Hindlimb muscle (tissue), 1 donor: ENCODE measurements around the gene JPH2. TPM values are rescaled to one million over a fixed set of nuclear protein-coding genes. Genes with fewer than 3 reads are reported as not detected.
"Not testable (repeated sequence)": the region's sequence is repeated elsewhere in the genome, so short reads cannot be mapped to it uniquely, and the experiment has no call there.

Source experiments
- DNase-seq: peaks from one replicate; pipeline ENCODE4 v3.0.0-alpha.2; 2013
- polyA plus RNA-seq: library from polyadenylated mRNA; unstranded; fragments of 120-200 nt; gene quantifications from one replicate; pipeline ENCODE4 v1.2.1, GENCODE V29; 2013; ENCODE audit not compliant: insufficient read length

The JPH2 gene
- polyA plus RNA-seq, 1 donor: 127 TPM

- no peak for DNase-seq
These were observed 29.9 kb downstream of the JPH2 start for GRCh38 chr20:44157061-44157460.

- DNase-seq: no peak
These were observed 32.4 kb downstream of the JPH2 start for GRCh38 chr20:44154521-44155001.

GRCh38 chr20:44153636-44154043, 33.3 kb downstream of the JPH2 start:
- no peak for DNase-seq

GRCh38 chr20:44151621-44152416, 35.2 kb downstream of the JPH2 start:
- DNase-seq: no peak

GRCh38 chr20:44146272-44146671, 40.7 kb downstream of the JPH2 start:
- no peak for DNase-seq

- no peak for DNase-seq
These were observed 41.7 kb downstream of the JPH2 start for GRCh38 chr20:44145131-44145775.

- no peak for DNase-seq
These were observed 43.1 kb downstream of the JPH2 start for GRCh38 chr20:44143936-44144335.

GRCh38 chr20:44142413-44142812, 44.6 kb downstream of the JPH2 start:
- no peak for DNase-seq

GRCh38 chr20:44141873-44142272, 45.1 kb downstream of the JPH2 start:
- DNase-seq: no peak

- no peak for DNase-seq
These were observed 48.1 kb downstream of the JPH2 start for GRCh38 chr20:44138867-44139266.

GRCh38 chr20:44137266-44137801, 49.7 kb downstream of the JPH2 start:
- DNase-seq: no peak

GRCh38 chr20:44136579-44137265, 50.3 kb downstream of the JPH2 start:
- no peak for DNase-seq

GRCh38 chr20:44135417-44136204, 51.4 kb downstream of the JPH2 start:
- no peak for DNase-seq

- no peak for DNase-seq
These were observed 52.0 kb downstream of the JPH2 start for GRCh38 chr20:44135012-44135412.

- no peak for DNase-seq
These were observed 53.6 kb downstream of the JPH2 start for GRCh38 chr20:44133424-44133823.

- DNase-seq: no peak
These were observed 55.3 kb downstream of the JPH2 start for GRCh38 chr20:44131704-44132103.

- no peak for DNase-seq
These were observed 56.9 kb downstream of the JPH2 start for GRCh38 chr20:44129911-44130718.

GRCh38 chr20:44129300-44129699, 57.7 kb downstream of the JPH2 start:
- DNase-seq: not testable (repeated sequence)

GRCh38 chr20:44126445-44126844, 60.5 kb downstream of the JPH2 start:
- DNase-seq: no peak

- no peak for DNase-seq
These were observed 61.5 kb downstream of the JPH2 start for GRCh38 chr20:44125332-44126127.
